ENCODE measurements around the gene CEACAM20. TPM values are rescaled to one million over a fixed set of nuclear protein-coding genes. Genes with fewer than 3 reads are reported as not detected.

Gene CEACAM20
- total and polyA plus RNA-seq, 10 of the 15 experiments (the other 5 are each of a cell fraction or from before 2014, with no cell fraction given), result not detected

GRCh38 chr19:44575116-44575700 lies 45.7 kb upstream of the CEACAM20 start:
- H3K36me3 ChIP-seq (ENCODE audit: control insufficient read depth in 2 of 2, insufficient read depth in 2 of 2, low read length in 1 of 2), result no peaks in the 10 kb centered on the region
- H3K4me1 ChIP-seq (ENCODE audit: control insufficient read depth, insufficient read depth, low read length), result no peaks in the 10 kb centered on the region
- no peak overlapping the region for H3K4me2 ChIP-seq (ENCODE audit: control insufficient read depth, insufficient read depth)
- H3K9ac ChIP-seq (ENCODE audit: control insufficient read depth, insufficient read depth, low read length), result no peak overlapping the region
- TF ChIP-seq HDGF (IDR thresholded peaks at IDR 0.05) (no peak), ASH2L (IDR thresholded peaks at IDR 0.05; ENCODE audit: borderline replicate concordance, low read depth) (no peak), SMAD5 (IDR thresholded peaks at IDR 0.05; ENCODE audit: low read depth) (no peak), TCF12 (IDR thresholded peaks at IDR 0.05; ENCODE audit: low read depth, low read length) (no peak), CTCF (IDR thresholded peaks at IDR 0.05 in 2 of 3, conservative IDR thresholded peaks at IDR 0.05 in 1 of 3; ENCODE audit: control insufficient read depth in 2 of 3, extremely low read depth in 1 of 3, insufficient read depth in 1 of 3, low read depth in 3 of 3, low read length in 3 of 3) (no peak)
- ATAC-seq (no peak), FAIRE-seq (no peak), DNase-seq (ENCODE audit: low read depth, low spot score) (no peak)
- no peak overlapping the region for H3K27ac ChIP-seq (ENCODE audit: control insufficient read depth, insufficient read depth)
- intact Hi-C loops (cut with micrococcal nuclease; ENCODE audit: unreplicated experiment), result no loop called here
- ChIA-PET RAD21 (ENCODE audit: unreplicated experiment) (no interaction called here), POLR2A (no interaction called here), SMC1A (ENCODE audit: uncharacterized antibody, unreplicated experiment) (no interaction called here), CTCF (interaction anchor here (1.1 kb wide), 1 partner anchor 76 kb away, joined by 3 read pairs; no protein-coding TSS in a partner anchor)
- no peaks in the 10 kb centered on the region for H3K9me3 ChIP-seq (replicated peaks; ENCODE audit: control insufficient read depth, insufficient read depth, low read length)
- 63% methylated on average over 11 of the region's 11 CpGs for WGBS (ENCODE audit: insufficient coverage, insufficient replicate concordance, low lambda C conversion rate, missing lambda C conversion rate)
- H3K4me3 ChIP-seq, result no peak overlapping the region
- no peaks in the 10 kb centered on the region; a peak in 1 of 4 replicates for H3K27me3 ChIP-seq (replicated peaks in 1 of 2; ENCODE audit: control insufficient read depth in 2 of 2, insufficient read depth in 2 of 2, low read length in 1 of 2)
- H4K20me1 ChIP-seq (ENCODE audit: control insufficient read depth, insufficient read depth), result no peaks in the 10 kb centered on the region
- in situ Hi-C loops (cut with MboI), result no loop called here
- no TSS peak for BruUV-seq (replicated peaks)
- no peak overlapping the region for H2AFZ ChIP-seq (ENCODE audit: control insufficient read depth, low read depth, low read length)
- H3K79me2 ChIP-seq (ENCODE audit: control insufficient read depth, insufficient read depth, low read length), result no peaks in the 10 kb centered on the region

All from GM12878 (cell line).